GM12878 (cell line): Measurements from ENCODE around the gene HOXD13. TPM values are rescaled to one million over a fixed set of nuclear protein-coding genes. Genes with fewer than 3 reads are reported as not detected.

Experiments used
- ATAC-seq: fragments of 200-7000 bp; cut with Tn5 transposase; 3 replicates; pipeline ENCODE4 v1.9.1; 2020; ENCODE audit warnings: mild to moderate bottlenecking, moderate library complexity
- BruUV-seq: library from RNA; stranded (reverse); fragments of 400-500 nt; replicated peaks from 2 replicates; lab custom pipeline; 2021; lab: Mats Ljungman, UMichigan
- CTCF ChIA-PET: fragments of 300-600 bp; sonication (Branson Sonifier 250); formaldehyde crosslinking; extraction: SDS; loops from one replicate; lab custom pipeline; 2021; ENCODE audit warnings: inconsistent platforms; lab: Yijun Ruan, JAX
- POLR2A ChIA-PET: fragments of 350-600 bp; formaldehyde crosslinking; extraction: SDS; loops from one replicate; lab custom pipeline; 2021; ENCODE audit warnings: inconsistent platforms; lab: Charles Lee
- RAD21 ChIA-PET: fragments of 300-600 bp; sonication (Branson Sonifier 250); formaldehyde crosslinking; loops from one replicate; lab custom pipeline; 2023; ENCODE audit warnings: antibody characterized with exemption; ENCODE audit not compliant: unreplicated experiment; lab: Charles Lee
- SMC1A ChIA-PET: fragments of 300-600 bp; sonication (Branson Sonifier 250); formaldehyde crosslinking; loops from one replicate; lab custom pipeline; 2023; ENCODE audit not compliant: unreplicated experiment, uncharacterized antibody; lab: Charles Lee
- DNase-seq: peaks from one replicate; pipeline ENCODE4 v3.0.0-alpha.2; 2011; ENCODE audit warnings: low read depth, low spot score
- FAIRE-seq: peaks from 3 replicates; lab custom pipeline; 2011; peaks lifted over from hg19 to GRCh38; lab: Jason Lieb, UNC
- H2AFZ ChIP-seq: 2 replicates; pipeline ENCODE4 v1.6.0; 2011; ENCODE audit warnings: low read depth, low read length, control low read depth; ENCODE audit not compliant: control insufficient read depth
- H3K27ac ChIP-seq: 2 replicates; pipeline ENCODE4 v1.5.1; 2011; ENCODE audit warnings: control low read depth; ENCODE audit not compliant: control insufficient read depth, insufficient read depth
- H3K27me3 ChIP-seq, 2 experiments: replicated peaks in 1 of 2; 2 replicates each; pipeline versions ENCODE4 v1.6.0 to v1.6.1; 2011; ENCODE audit warnings: low read length in 1 of 2; ENCODE audit not compliant: control insufficient read depth in 2 of 2, insufficient read depth in 2 of 2
- H3K36me3 ChIP-seq, 2 experiments: 2 replicates each; pipeline ENCODE4 v1.5.1; 2011; ENCODE audit warnings: low read length in 1 of 2; ENCODE audit not compliant: control insufficient read depth in 2 of 2, insufficient read depth in 2 of 2
- H3K4me1 ChIP-seq: 2 replicates; pipeline ENCODE4 v1.6.1; 2011; ENCODE audit warnings: mild to moderate bottlenecking, low read length, moderate library complexity, mixed read lengths; ENCODE audit not compliant: control insufficient read depth, insufficient read depth
- H3K4me2 ChIP-seq: 2 replicates; pipeline ENCODE4 v1.6.0; 2011; ENCODE audit warnings: control low read depth; ENCODE audit not compliant: control insufficient read depth, insufficient read depth
- H3K4me3 ChIP-seq: fragments of 200-600 bp; sonication (generic); 2 replicates; pipeline ENCODE4 v1.5.1; 2016
- H3K79me2 ChIP-seq: 2 replicates; pipeline ENCODE4 v1.6.0; 2011; ENCODE audit warnings: low read length; ENCODE audit not compliant: control insufficient read depth, insufficient read depth
- H3K9ac ChIP-seq: 2 replicates; pipeline ENCODE4 v1.8.0; 2011; ENCODE audit warnings: low read length, control low read depth, mixed read lengths; ENCODE audit not compliant: control insufficient read depth, insufficient read depth
- H3K9me3 ChIP-seq: replicated peaks from 3 replicates; pipeline ENCODE4 v1.5.1; 2011; ENCODE audit warnings: mild to moderate bottlenecking, low read length; ENCODE audit not compliant: control insufficient read depth, insufficient read depth
- H4K20me1 ChIP-seq: 2 replicates; pipeline ENCODE4 v1.6.0; 2011; ENCODE audit not compliant: control insufficient read depth, insufficient read depth
- BRCA1 ChIP-seq: IDR thresholded peaks from 2 replicates; pipeline ENCODE4 v1.6.1; 2011; ENCODE audit warnings: low read depth, low read length, improper control_type of control experiment
- HCFC1 ChIP-seq: fragments of 150-350 bp; IDR thresholded peaks from 2 replicates; pipeline ENCODE4 v1.6.1; 2014; ENCODE audit warnings: low read length
- IRF5 ChIP-seq: fragments of 450-650 bp; IDR thresholded peaks from 2 replicates; pipeline ENCODE4 v1.6.1; 2017; ENCODE audit warnings: borderline replicate concordance
- MYB ChIP-seq: fragments of 150-350 bp; IDR thresholded peaks from 2 replicates; pipeline ENCODE4 v1.6.1; 2014; ENCODE audit warnings: mild to moderate bottlenecking, low read depth, low read length, borderline replicate concordance
- MYC ChIP-seq: IDR thresholded peaks from 2 replicates; pipeline ENCODE4 v1.6.1; 2011; ENCODE audit warnings: mild to moderate bottlenecking, low read length, moderate library complexity, inconsistent platforms; ENCODE audit not compliant: insufficient read depth, insufficient replicate concordance, insufficient read length, severe bottlenecking
- NR2C2 ChIP-seq: IDR thresholded peaks from 2 replicates; pipeline ENCODE4 v1.6.1; 2011; ENCODE audit warnings: borderline replicate concordance, low read depth; ENCODE audit not compliant: control insufficient read depth, insufficient read length
- SRF ChIP-seq, 2 experiments: IDR thresholded peaks; 2 replicates each; pipeline ENCODE4 v1.6.1; 2011; ENCODE audit warnings: low read depth in 2 of 2, low read length in 2 of 2, mild to moderate bottlenecking in 1 of 2, moderate library complexity in 1 of 2
- WGBS: methylation state at CpG from one replicate; pipeline ENCODE4 v1.1.6; 2016; ENCODE audit warnings: low lambda C conversion rate; ENCODE audit not compliant: insufficient replicate concordance, insufficient coverage; ENCODE audit errors: missing lambda C conversion rate; 5-methylcytosine and 5-hydroxymethylcytosine counted together
- in situ Hi-C: fragments of 300-500 bp; cut with MboI; formaldehyde crosslinking; loops from 9 replicates; pipeline ENCODE4 v1.14.3; 2018; ENCODE audit warnings: mixed read lengths
- intact Hi-C: fragments of 100-400 bp; cut with micrococcal nuclease; formaldehyde crosslinking; loops from one replicate; pipeline ENCODE4 v1.14.2; 2022; ENCODE audit not compliant: unreplicated experiment
- polyA plus RNA-seq, 11 experiments: library from polyadenylated mRNA; depleted of rRNA in 4 of 11; unstranded in 6 of 11; stranded (reverse) in 5 of 11; fragments of >200 nt; fragmentation: Nextera tagmentation in 4 of 11; fragmentation: Illumina TruSeq in 1 of 11; extraction: Ambion mirVana in 4 of 11; extraction: Trizol in 1 of 11; gene quantifications; 1 replicate in 1 of 11; 2 replicates in 10 of 11; pipeline versions ENCODE4 v1.2.1 to v1.2.3, GENCODE V29; 2011 to 2016; ENCODE audit warnings: inconsistent platforms in 2 of 11, missing spikeins in 2 of 11, low read depth in 1 of 11
- total RNA-seq, 4 experiments: library from RNA; depleted of rRNA in 3 of 4; stranded (reverse); fragments of >200 nt in 3 of 4; fragmentation: Illumina TruSeq in 1 of 4; extraction: Trizol in 1 of 4; gene quantifications; 2 replicates each; pipeline versions ENCODE4 v1.2.1 to v1.2.3, GENCODE V29; 2013 to 2021

Gene HOXD13
- total and polyA plus RNA-seq, 10 of the 15 experiments (the other 5 are each of a cell fraction or from before 2014, with no cell fraction given): not detected

- H3K9me3 ChIP-seq: no peaks in the 10 kb centered on the region
- ChIA-PET POLR2A (no interaction called here), RAD21 (no interaction called here), SMC1A (interaction anchor here (1.2 kb wide), 1 partner anchor 15 kb away, joined by 4 read pairs; no protein-coding TSS in a partner anchor), CTCF (no interaction called here)
- H3K4me1 ChIP-seq: no peaks in the 10 kb centered on the region
- no peak for ATAC-seq
- no peaks in the 10 kb centered on the region for H3K79me2 ChIP-seq
- in situ Hi-C loops (no loop called here), intact Hi-C loops (no loop called here)
- 0% methylated on average over 1 of the region's 1 CpG for WGBS
- no peak for TF ChIP-seq SRF (IDR thresholded peaks at IDR 0.05; ENCODE audit: low read depth in 2 of 2, low read length in 2 of 2)
- TF ChIP-seq BRCA1: no peak
- no peak for TF ChIP-seq NR2C2
- TF ChIP-seq MYC: no peak
- TF ChIP-seq IRF5: no peak
- no peak for TF ChIP-seq MYB
- TF ChIP-seq HCFC1: no peak
- FAIRE-seq: no peak
- H3K9ac ChIP-seq: no peak overlapping the region
- no peak overlapping the region for H3K4me2 ChIP-seq
- DNase-seq: no peak
- no peak overlapping the region for H2AFZ ChIP-seq
- no peaks in the 10 kb centered on the region for H3K36me3 ChIP-seq
- no peaks in the 10 kb centered on the region for H4K20me1 ChIP-seq
- no peak overlapping the region for H3K27ac ChIP-seq
- no peaks in the 10 kb centered on the region for H3K27me3 ChIP-seq
- no TSS peak for BruUV-seq
- no peak overlapping the region for H3K4me3 ChIP-seq
Measured at GRCh38 chr2:176056406-176056805, 36.1 kb upstream of the HOXD13 start.
